Measurements from ENCODE around the gene HSP90AB1. TPM values are rescaled to one million over a fixed set of nuclear protein-coding genes. Genes with fewer than 3 reads are reported as not detected.

HSP90AB1 gene
- 599 and 807 TPM in 2 replicates for total RNA-seq

GRCh38 chr6:44246663-44247337 lies at the start of gene HSP90AB1:
Gene HSP90AB1, plus strand, starts transcription at chr6:44247101. Its CDS starts 1,529 bp downstream, at chr6:44248630.

GRCh38 chr6:44216677-44217331 lies 30.1 kb upstream of the HSP90AB1 start, which contains the start of gene MYMX:
Gene MYMX, plus strand, starts transcription at chr6:44216926. Its CDS starts 546 bp downstream, at chr6:44217472.

GRCh38 chr6:44223319-44224028 lies 23.4 kb upstream of the HSP90AB1 start, which contains the start of gene SLC29A1:
Gene SLC29A1, plus strand, starts transcription at chr6:44223595. Its CDS starts 3,719 bp downstream, at chr6:44227314.

GRCh38 chr6:44257025-44257752 lies 10.3 kb downstream of the HSP90AB1 start, which contains the start of gene SLC35B2:
Gene SLC35B2, minus strand, starts transcription at chr6:44257528. Its CDS starts 118 bp downstream, at chr6:44257410.

GRCh38 chr6:44265007-44265721 lies 18.3 kb downstream of the HSP90AB1 start, which contains the start of gene NFKBIE:
Gene NFKBIE, minus strand, starts transcription at chr6:44265551. Its CDS starts 205 bp downstream, at chr6:44265346.

GRCh38 chr6:44269921-44270525 lies 23.1 kb downstream of the HSP90AB1 start, which contains the start of gene TMEM151B:
Gene TMEM151B, plus strand, starts transcription at chr6:44270450. Its CDS starts 293 bp downstream, at chr6:44270743.

Other genes starting within 250 kb of the HSP90AB1 start
- 28.6 and 48.4 TPM in 2 replicates for gene MRPL14, start 119.6 kb upstream of the HSP90AB1 start, total RNA-seq
- gene TMEM63B, start 119.5 kb upstream of the HSP90AB1 start, total RNA-seq = 25.5 and 56.4 TPM in 2 replicates
- not detected in 2 replicates for gene CAPN11, start 88.3 kb upstream of the HSP90AB1 start, total RNA-seq
- not detected in 2 replicates for gene MYMX, start 30.2 kb upstream of the HSP90AB1 start, total RNA-seq
- 1.8 and 11.9 TPM in 2 replicates for gene SLC29A1, start 23.5 kb upstream of the HSP90AB1 start, total RNA-seq
- gene SLC35B2, start 10.4 kb downstream of the HSP90AB1 start, total RNA-seq = 105 and 143 TPM in 2 replicates
- 5.6 and 6.1 TPM in 2 replicates for gene NFKBIE, start 18.4 kb downstream of the HSP90AB1 start, total RNA-seq
- 0.05 TPM in 1 of 2 replicates, not detected in the other for gene TMEM151B, start 23.3 kb downstream of the HSP90AB1 start, total RNA-seq
- 16.3 and 23.6 TPM in 2 replicates for gene AARS2, start 66.2 kb downstream of the HSP90AB1 start, total RNA-seq
- gene SPATS1, start 95.5 kb downstream of the HSP90AB1 start, total RNA-seq = not detected in 2 replicates
- gene CDC5L, start 140.6 kb downstream of the HSP90AB1 start, total RNA-seq = 18.7 and 23.6 TPM in 2 replicates

Data from smooth muscle cell of the umbilical artery (primary cell).